Kidney glomerular epithelial cell (primary cell): ENCODE data around the gene SRRD.

Experiments used
- DNase-seq: peaks from one replicate; lab custom pipeline; 2025; lab: John Stamatoyannopoulos, UW

Gene SRRD

DNA sequence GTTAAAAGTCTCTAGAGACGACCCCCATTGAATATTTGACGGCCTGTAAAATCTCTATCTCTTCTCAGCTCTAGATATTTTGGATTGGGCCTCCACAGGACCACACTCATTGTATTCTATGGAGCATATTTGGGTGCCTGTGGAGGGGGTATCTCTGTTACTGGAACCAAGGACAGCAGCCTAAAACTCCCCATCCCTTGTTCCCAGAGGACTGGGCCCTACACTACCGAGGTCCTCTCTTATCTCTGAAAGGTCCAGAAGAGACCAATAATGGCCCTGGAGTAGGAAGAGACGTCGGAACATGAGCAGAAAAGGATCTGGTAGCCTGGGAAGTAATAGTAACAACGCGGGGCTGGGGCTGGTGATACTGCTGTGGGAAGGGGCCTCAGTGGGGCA is 636 bp upstream of the SRRD start:
- no peak for DNase-seq

DNA sequence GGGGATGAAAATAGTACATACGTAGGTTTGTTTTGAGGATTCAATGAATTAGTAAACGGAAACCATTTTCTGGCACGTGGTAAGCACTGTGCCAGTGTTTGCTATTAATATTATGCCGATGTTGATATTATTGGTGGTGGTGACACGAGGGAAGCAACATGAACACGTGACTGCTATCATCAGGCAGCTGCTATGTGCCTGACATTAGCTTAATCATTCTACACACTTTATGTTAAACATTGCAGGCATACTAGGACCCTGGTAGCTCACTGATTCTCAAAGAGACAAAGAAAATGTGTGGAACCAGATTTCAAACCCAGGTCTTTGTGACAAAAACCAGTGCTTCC is 656 bp downstream of the SRRD start:
- no peak for DNase-seq

DNA sequence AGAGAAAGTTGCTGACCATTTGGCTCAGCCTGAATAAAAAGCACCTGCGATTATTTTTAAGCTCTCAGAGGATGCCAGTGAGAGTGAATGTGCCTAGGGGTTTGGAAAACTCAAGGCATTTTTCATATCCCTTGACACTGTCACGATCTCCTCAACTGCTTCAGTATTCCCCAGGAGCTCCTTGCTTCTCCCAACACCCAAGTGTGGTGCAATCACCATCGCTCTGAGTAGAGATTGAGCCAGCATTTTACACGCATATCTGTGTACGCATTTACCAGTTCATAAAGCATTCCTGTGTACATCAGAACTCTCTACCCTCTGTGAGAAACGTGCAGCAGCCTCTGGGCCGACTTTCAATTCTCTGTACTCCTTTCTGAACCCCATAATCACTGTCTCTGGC is 1.3 kb downstream of the SRRD start:
- DNase-seq, result no peak

DNA sequence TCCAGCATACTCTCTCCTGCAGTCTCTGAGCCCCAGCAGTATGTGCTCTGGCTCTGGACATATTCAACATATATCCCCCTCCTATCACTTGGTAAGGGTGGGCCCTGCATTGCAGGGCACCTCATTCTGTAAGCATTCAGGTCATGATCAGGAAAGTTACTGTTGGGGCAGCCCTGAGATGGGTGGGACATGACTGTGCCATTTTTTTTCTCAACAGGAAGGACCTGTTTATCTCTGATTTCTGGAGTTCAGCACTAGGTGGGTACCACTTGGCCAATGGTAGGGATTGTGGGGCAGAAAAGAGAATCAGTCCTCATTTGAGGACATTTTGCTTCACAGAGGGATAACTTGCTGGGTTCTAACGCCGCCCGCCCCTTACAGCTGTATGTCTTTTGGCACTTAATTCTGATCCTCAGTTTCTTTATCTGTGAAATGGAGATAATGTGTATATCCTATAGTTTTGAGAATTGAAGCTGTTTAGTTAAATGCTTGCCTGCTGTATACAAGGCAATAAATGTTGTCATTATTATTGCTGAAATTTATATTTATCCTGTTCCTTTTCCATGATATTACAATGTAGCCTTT is 2.2 kb downstream of the SRRD start:
- DNase-seq, result no peak

DNA sequence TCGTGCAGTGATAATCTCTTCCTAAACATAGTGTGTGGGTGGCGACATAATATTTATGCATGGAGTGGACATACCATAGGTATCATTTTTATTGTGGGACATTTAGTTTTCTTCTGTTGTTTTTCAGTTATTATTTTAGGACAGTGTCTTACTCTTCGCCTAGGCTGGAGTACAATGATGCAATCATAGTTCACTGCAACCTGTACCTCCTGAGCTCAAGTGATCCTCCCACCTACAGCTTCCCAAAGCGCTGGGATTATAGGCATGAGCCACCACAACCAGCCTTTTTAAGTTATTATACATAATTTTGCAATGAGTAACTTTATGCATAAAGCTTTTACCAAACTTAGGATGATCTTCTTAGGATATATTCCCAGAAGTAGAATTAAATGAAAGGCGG is 2.7 kb downstream of the SRRD start:
- DNase-seq, result no peak

DNA sequence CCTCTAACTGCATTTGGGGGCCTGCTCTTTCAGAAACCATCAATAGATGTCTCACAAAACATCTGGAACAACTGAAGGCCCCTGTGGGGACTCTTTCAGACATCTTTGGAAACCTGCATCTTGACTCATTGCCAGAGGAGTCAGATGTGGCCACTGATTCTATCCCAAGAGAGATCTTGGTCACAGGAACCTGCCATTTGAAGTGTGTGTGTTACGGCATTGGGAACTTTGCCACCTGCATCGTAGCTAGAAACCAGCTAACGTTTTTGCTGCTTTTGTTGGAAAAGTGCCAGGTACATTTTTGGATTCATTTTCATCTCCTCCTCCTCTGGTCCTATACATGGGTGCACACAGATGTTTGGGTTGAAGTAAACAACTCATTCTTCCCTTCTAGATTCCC is 4.3 kb downstream of the SRRD start:
- DNase-seq, result no peak

DNA sequence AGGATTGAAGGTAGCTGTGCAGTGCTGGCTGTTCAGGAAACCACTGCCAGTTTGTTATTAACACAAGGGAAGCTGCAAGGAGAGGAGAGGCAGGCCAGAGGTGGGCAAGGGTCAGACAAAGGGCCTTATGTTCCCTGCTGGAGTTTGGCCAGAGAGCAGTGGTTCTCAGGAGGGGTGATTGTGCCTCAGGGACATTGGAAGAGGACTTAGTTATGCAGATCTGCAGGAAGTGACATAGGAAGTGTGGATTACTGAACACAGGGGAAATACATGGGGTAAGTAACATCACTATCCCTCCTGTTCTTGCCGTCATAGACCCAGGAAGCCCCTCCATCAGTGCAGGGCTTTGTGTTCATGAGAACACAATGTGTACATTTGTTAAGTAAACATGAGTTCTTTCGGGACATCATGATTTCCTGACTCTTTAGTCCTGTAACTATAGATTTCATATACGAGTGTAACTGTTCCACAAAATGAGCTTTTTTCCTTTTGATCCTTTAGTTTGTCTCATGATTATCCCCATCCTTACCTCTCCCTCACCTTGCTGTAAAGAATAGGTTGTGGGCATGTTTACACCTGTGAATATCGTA is 5.9 kb downstream of the SRRD start:
- DNase-seq, result no peak

DNA sequence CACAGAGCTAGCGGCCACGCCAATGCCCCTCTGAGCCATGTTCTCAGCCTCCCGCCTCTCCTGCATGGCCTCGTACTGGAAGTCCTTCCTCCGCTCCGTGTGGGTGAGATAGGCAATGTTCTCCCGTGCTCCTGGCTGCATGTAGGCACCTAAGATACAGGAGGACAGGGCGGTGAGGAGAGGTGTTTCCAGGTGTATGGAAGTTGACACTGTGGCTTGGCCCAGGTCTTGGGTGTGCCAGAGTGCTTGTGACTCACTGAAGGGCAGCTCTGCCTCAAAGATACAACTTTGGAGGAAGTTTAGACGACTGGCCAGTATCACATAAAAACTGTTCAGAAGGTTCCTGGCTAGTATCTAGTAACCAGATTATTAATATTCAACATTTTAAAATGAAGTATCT is 8.5 kb downstream of the SRRD start:
- no peak for DNase-seq

DNA sequence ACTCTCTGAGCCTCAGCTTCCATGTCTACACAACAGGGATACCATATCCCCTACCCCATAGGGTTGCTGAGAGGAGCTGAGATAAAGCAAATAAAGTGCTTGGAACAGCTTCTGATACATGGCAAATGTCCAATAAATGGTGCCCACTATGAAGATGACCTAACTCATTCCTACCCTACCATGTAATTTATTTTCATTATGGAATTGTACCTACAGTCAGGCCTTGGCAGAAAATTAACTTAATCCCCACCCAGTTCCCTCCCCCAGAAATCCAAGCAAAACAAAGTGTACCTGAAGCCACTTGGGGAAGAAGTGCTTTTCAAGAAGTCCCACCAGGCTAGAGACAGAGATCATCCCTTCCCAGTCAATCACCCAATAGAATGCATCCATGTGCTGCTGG is 10.8 kb downstream of the SRRD start:
- no peak for DNase-seq

DNA sequence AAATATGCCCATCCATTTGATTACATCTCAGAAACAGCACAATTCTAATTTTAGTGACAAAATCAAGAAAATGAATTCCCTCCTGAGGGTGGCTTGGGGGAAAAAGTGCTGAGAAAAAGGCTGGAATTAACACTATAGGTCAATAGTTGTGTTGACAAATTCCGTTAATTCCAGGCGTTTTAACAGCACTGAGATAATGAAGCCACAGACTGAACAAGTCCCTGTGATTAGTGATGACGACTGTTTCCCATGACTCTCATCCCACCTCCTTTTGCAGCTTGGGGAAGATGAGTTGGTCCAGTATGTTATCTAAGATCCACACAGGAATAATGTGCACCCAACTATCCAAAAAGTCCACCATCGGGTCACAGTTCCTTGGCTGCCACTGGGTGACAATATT is 12.8 kb downstream of the SRRD start:
- DNase-seq, result no peak

DNA sequence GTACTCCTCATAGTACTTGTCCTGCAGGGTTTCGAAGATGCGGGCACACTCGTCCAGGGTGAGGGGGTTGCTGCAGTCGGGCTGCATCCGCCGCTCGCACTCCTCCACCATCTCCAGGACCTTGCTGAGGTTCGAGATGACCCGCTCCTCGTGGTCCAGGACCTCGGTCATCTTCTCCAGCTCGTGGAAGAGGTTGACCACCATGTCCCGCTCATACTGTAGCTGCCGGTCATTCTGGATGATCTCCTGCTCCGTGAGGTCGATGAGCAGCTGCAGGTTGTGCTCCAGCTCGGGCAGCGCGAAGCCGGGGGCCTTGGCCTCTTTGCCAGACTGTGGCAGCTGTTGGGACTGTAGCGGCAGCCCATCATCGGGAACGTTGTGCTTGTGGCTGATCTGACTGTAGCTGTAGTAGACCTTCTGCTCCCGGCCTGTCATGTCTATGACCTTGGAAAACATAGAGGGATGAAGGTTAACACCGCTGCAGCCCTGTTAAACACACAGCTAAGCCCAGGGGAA is 15.6 kb downstream of the SRRD start:
- DNase-seq, result no peak

DNA sequence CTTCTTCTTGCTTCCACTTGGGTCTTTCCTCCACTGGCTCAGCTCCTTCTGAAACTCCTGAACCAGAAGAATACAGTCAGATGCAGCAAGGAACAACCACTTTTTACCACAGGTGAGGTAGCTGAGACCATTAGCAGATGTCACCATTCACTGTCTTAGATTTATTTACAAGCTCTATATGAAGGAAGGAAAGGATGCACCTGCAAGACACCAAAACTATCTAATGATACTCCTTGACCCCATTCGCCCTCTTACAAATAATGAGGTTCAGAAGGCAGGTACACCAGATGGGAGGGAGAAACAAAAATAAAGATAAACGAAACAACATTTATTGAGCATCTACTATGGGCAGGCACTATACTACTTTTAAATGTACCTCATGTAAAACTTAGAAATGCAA is 18.3 kb downstream of the SRRD start:
- DNase-seq, result no peak

DNA sequence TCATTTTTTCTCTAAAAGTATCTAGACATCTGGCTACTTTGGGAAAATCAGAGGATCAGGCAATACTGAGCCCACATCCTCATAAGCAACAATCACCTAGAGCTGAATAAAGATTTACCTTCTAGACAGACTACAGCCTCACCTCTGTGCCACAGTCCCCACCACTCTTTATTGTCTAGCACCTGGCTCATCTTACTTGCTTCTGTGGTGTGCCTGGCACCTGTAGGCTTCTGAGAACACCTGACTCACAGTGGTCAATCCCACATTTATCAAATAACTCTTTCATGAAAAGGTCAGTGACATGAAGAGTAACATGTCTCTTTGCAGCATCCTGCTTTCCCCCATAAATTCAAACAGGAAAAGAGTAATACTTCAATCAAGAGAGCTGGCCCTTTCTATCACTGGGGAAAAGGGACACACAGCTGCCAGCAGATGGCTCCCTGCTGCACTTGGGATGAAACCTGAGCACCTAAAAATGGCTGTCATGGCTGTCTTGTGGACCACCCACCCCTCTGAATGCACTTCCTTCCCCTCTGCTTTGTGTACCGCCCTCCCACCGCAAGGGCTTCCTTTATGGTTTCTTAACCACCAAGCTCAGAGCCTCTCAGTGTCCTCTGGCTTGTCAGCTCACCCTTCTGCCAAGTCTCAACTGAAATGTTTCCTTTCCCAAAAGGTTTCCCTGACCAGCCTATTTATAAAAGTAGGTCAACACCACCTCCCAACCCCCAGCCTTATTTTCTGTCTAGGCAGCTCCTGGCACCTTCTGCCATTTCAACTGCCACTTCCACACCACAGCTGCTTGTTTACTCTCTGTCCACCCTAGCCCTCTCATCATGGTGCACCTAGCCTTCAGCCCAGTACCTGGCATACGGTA is 19.2 kb downstream of the SRRD start:
- no peak for DNase-seq

DNA sequence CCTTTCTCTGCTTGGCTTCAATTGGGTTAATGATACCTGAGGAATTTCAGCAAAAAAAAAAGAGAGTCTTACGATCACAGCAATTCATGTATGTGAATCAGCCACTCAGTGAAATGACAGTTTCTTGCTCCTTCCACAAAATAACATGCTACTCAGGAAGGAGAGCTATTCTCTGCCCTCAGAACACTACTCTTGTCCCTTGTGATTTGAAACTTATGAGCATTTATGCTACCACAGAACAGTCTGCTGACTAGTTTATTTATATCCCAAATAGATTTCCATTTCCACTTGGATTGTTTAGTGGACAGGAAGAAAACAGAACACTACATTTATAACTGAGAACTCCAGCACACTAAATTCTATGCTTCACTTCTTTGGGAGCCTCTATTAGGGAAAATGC is 20.1 kb downstream of the SRRD start:
- no peak for DNase-seq

DNA sequence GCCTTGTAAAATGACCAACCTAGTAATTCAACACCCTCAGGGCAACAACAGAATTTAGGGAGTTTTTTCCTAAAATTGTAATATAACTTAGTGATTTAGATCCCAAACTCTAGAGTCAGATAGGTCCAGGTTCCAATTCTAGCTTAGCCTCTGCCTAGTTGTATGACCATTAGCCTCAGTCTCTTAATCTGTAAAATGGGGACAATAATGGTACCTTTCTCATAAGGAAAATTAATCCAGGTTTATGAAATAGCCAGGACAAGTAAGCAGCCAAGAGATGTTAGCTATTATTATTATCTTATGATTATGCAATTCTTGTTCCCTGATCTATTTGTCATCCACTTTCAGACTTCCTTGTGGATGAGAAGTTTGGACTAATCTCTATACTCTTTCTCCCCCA is 24.5 kb downstream of the SRRD start:
- no peak for DNase-seq

DNA sequence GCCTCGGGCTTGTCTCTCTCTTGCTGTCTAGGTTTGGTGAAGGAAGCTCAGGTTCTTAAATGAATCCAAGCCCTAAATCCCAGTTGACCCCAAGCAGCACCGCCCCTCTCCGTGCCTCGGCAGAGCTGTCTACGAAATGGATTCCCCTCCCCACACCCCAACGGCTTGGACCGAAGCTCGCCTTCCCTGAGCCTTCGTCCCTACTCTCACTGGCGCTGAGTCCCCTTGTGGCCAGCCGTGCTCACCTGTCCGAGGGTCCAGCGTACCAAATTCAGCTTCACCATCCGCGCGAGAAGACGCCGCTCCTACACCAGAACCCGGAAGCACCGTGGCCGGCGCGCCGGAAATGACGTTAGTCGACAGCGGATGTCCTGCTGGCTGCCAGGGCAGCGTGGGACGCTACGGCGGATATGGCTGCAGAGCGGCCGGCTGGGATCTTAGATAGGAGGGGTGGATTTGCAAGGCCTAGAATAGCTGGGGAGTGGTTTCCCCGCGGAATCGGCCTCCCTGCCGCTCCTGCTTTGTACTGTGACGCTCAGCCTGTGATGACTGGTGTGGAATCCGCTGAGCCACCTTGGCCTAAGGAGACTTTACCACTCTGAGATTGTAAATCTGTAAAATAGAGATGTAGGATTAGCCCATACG is 28.6 kb downstream of the SRRD start, which contains the start of gene TFIP11:
Gene TFIP11, minus strand, starts transcription at position 325 of the 645 bp plus-strand sequence. CDS start 2,201 bp downstream, outside the sequence.
- peak; percentile 75 for DNase-seq

DNA sequence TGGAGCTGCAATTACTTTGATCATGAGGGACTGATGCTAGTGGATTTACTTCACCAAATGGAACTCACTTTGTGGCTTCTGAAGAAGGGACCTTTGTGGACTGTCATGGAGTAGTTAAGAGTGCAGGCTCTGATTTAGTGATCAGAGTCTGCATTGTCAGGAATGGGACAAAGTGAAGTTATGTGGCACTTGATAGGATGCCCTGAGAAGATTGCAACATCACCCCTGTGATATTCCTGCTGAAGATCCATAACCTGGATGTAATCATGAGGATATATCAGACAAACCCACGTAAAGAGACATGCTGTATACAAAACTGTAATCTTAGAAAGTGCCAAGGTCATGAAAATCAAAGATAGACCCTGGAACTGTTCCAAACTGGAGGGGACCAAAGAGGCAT is 30.2 kb downstream of the SRRD start:
- no peak for DNase-seq

DNA sequence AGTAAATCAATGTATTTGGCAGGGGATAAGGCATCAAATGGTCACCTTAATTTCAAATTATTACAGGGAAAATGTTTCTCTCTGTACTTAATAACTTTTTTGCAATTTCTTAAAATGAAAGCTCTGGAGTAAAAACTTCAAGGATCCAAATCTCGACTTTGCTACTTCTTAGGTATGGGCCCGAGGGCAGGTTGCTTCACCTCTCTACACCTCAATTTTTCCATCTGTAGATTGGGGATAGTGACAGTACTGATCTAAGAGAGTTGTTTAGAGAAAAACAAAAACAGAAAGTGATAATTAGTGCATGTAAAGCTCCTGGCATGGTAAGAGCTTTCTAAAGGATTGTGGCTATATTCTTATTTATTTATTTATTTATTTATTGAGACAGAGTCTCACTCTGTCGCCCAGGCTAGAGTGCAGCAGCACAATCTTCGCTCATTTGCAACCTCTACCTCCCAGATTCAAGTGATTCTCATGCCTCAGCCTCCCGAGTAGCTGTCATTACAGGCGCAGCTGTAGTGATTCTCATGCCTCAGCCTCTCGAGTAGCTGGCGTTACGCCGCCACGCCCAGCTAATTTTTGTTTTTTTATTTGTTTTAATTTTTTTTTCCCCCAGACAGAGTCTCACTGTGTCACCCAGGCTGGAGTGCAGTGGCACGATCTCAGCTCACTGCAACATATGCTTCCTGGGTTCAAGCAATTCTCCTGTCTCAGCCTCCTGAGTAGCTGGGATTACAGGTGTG is 30.9 kb downstream of the SRRD start:
- DNase-seq, result no peak

DNA sequence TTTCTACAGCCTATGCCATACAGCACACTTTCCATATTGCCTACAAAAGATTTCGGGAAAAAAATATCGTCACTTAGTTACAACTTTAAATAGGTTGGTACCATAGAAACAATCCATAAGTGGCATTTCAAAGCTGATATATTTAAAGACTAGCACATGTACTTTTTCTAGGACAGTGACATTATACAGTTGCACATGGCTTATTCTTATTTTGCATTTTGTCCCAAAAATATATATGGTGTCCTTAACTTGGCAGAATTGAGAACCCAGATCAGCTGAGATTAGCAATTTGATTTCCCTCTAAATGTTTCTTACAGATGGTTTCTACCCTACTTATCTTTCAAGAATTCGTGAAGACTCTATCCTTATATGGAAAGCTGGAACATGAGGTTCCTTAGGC is 32.3 kb downstream of the SRRD start:
- no peak for DNase-seq

DNA sequence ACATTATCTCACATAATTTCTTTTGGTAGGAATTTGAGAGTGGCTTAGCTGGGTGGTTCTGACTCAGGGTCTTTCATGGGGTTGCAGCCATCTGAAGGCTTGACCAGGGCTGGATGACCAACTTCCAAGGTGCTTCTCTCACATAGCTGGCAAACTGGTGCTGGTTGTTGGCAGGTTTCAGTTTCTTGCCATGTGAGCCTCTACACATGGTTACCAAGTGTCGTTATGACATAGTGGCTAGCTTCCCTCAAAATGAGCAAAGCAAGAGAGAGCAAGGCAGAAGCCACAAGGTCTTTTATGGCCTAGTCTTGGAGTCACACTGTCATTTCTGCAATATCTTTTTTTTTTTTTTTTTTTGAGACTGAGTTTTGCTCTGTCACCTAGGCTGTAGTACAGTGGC is 32.8 kb downstream of the SRRD start:
- no peak for DNase-seq

DNA sequence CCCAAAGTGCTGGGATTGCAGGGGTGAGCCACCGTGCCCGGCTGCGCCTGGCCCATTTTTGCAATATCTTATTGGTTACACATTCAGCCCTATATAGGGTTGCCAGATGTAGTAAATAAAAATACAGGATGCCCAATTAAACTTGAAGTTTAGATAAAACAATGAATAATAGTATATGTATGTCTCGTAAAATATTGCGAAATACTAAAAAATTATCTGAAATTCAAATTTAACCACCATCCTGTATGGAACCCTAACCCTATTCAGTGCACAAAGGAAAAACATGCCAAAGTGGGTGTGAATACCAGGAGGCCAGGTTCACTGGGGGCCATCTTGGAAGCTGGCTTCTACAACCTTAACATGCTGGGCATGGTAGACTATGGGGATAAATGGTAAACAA is 33.8 kb downstream of the SRRD start:
- DNase-seq, result no peak

DNA sequence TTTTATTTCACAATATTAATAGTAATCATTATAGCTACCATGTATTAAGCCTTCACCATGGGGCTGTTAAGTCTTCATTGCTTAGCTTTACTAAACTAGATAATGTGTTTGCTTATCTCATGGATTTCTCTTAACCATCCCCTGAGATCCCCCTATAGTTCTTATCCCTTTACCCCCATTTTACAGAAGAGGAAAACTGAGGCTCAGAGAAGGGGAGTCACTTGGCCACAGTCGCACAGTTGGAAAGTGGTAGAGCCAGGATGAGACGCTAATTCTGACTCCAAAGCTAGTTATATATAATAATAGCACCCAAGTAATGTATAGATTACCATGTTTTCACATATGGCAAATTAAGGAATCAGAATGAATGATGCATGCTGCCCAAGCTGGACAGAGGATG is 38.3 kb downstream of the SRRD start:
- DNase-seq, result no peak
